Inflammatory macrophage treated with lipopolysaccharide for 1 hour (primary cell): ENCODE results near the gene RSBN1.
A peak's percentile ranks its signal among the peaks of the same experiment; 100 is the strongest.
"Not testable (repeated sequence)": the region's sequence is repeated elsewhere in the genome, so short reads cannot be mapped to it uniquely, and the experiment has no call there.

ENCODE experiments used
- DNase-seq, 2 donors: peaks; one replicate each; pipeline ENCODE4 v3.0.0-alpha.2; 2020 to 2022

Gene RSBN1

DNA sequence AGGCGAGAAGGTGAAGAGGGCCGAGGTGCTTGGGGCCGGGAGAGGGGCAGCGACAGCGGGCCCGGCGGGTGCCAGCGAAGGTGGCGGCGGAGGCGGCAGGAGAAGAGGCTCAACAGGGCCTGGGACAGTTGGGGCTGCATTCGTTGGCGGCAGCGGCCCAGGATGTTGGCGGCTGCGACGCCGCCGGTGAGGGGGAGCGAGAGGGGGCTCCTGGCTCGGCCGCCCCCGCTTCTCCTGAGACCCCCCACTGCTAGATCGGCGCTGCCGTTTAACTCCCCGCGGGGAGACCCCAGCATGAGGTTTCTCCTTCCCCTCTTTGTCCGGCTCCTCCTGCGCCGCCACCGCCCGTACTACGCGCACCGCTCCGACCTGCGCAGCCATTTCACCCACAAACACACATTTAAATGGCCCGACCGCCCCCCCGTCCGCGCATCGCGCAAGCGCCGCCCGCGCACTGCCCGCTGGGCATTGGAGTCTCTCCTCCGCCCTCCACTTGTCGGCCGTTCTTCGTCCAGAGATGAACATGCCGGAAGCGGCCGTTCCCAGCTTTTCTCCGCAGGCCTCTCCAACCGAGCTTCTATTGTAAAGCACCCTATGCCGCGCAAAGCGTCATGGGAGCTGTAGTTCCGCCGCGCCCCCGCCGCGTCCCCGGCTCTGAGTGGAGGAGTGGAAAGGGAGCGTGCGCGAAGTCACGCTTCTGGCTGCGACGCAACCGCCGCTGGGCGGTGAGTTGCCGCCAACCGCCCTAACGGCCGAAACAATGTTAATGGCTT lies at the start of gene RSBN1:
Gene RSBN1, minus strand, starts transcription at position 589 of the 773 bp plus-strand sequence. Its CDS starts 64 bp downstream, at position 525.
- peak; percentile 99 for DNase-seq

DNA sequence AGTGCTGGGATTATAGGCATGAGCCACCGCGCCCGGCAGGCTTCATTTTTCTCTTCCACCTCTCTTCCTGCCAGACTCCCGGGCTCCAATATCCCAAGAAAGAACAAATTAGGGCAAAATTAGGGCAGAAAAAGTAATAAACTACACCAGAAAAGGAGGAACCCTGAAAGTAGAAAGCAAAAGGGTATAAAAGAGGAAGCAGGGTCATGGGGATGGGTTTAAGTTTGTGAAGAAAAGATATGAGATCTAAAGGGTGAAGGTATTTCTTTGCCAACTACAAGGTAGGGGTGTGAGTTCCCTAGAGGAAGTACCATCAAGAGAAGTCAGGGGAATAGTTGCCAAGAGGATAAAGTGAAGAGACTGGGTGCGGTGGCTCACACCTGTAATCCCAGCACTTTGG lies 49.4 kb upstream of the RSBN1 start:
- DNase-seq = no peak

DNA sequence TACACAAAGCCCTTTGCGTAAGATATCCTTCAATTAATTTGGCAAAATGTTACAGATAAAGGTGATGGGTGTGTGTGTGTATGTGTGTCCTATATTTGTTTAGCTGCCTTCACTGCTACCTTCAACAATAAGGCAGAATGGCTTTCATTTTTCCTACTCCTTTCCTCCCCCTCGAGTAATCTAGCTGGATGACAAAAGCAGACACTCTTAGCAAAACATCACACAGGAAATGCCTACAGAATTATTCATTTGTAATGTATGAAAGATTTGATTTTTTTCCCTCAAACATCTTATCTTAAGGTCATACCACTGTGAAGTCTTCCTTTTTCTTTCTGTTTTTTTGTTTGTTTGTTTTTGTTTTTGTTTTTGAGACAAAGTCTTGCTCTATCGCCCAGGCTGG lies 48.6 kb upstream of the RSBN1 start:
- DNase-seq = no peak

DNA sequence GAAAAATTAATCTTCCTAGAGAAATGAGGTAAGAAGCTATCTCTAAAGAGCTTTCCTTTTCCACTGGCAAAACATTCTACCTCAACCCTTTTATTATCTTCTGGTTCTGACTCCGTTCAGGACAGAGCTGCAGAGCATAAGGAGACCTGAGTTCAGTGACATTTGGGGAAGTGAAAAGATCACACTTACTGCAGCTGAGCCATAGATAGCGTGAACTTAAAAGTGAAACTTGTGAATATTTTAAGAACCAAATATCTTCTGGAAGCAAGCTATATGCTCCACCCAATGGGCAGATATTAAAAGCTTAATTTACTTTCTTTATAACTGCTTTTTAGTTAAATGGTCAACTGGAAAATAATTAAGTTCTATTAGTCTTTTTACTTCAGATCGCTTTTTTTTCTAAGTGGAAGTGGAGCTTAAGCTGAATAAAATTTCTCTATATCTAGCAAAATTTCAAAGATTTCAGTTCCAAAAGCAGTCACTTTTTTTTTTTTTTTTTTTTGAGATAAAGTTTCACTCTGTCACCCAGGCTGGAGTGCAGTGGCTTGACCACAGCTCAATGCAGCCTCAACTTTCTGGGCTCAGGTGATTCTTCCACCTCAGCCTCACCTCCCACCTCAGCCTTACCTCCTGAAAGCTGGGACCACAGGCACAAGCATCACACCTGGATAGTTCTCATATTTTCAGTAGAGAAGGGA lies 47.4 kb upstream of the RSBN1 start:
- peak; percentile 46 to 55 for DNase-seq

DNA sequence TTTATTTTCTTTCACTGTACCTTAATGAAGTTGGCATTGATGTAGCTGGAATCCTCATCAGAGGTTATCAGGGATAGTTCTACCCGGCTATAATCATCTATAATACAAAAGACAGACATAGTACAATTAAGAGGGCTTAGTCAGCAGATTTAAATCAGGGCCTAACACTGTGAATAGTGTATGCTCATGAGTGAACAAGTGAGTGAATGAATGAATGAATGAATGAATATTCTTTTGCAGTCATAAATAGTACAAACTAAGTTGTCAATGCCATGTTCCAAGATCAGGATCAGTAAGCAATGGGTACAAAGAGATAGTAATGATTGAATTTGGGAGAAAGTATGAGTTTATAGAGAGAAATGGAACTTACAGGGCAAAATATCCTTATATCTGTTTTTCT lies 46.7 kb upstream of the RSBN1 start:
- DNase-seq = no peak

DNA sequence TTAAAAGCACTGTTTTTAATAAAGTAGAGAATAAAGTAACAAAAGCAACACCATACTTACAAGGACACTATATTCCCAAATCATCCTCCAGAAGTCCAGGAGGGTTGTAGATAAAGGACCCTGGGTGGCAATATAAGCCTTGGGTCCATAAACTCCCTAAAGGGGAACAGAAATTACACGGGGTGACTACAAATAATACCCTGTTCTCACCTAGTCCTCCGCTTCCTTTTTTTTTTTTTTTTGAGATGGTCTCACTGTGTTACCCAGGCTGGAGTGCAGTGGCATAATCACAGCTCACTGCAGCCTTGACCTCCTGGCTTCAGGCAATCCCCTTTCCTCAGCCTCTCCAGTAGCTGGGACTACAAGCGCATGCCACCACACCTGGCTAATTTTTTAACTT lies 46.1 kb upstream of the RSBN1 start:
- DNase-seq = no peak

DNA sequence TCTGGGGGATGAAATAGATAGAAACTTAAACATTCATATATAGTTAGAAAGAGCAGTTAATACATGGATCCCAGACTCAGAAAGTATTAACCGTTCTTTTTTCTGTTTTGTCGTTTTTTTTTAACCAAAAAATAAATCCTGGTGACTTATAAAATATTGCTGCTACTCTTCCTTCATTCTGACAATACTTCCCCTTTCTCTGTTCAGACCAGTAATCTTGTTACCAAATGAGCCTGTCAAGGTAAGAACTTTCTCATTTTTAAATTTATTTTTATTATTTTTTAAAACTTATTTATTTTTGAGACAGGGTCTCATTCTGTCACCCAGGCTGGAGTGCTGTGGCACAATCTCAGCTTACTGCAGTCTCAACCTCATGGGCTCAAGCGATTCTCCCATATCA lies 45.5 kb upstream of the RSBN1 start:
- no peak for DNase-seq

DNA sequence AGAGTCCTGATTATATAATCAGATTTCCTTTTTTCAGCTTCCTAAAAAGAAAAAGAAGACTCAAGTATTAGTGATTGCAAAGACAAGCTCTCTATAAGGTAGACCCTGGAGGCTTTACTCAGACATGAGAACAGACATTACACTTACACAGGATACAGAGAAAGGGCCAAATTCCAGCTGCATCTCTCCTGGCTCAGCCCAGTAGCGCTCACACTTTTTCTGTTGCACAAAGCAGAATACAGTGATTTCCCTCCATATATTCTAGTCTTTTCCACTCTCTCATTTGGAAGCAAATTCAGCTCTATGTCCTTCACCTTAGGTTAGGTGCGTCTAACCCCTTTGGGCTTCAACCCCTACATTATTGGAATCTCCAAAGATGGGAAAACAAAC lies 44.1 kb upstream of the RSBN1 start:
- DNase-seq = no peak

DNA sequence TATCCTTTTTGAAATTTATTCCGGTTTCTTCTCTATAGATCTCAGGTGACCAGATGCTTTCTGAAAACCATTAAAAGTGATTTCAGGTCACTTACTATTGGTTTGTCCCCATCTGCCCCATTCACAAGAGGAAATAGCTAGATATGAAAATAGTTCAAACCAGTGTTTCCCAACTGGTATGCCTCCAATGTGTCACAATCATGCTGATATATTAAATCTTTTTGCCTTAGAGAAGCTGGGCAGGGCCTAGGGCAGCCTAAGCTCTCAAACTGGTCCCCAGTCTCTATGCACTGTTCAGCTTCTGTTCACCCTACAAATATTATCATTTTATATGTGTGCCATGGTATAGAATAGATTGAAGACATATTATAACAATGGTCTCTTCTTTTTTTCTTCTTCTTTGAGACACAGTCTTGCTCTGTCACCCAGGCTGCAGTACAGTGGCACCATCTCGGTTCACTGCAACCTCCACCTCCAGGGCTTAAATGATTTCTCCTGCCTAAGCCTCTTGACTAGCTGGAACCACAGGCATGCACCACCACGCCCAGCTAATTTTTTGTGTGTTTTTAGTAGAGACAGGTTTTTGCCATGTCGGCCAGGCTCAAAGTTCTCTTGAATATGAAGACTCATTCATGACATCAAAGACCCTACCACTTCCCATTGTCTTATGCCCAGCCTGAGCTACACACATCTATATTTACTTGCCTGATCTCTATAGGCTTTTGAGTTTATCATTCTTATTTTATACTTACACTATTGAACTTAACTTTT lies 43.5 kb upstream of the RSBN1 start:
- DNase-seq = peak; percentile 34 to 40

DNA sequence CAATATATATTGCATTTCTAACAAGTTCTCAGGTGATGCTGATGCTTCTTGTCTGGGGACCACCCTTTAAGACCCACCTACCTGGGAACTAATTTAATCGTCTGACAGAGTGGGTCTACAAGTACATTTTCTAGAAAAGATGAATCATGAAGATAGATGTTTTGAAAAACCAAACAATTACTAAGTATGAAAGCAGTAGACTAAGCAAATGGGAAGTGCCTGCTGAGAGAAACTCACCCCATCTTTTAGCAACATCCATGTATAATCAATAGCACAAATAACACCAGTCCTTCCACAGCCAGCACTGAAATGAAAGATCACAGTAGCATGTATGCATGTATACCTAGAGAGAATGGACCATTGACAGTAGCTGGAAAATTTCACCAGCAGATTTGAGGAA lies 42.0 kb upstream of the RSBN1 start:
- no peak for DNase-seq

DNA sequence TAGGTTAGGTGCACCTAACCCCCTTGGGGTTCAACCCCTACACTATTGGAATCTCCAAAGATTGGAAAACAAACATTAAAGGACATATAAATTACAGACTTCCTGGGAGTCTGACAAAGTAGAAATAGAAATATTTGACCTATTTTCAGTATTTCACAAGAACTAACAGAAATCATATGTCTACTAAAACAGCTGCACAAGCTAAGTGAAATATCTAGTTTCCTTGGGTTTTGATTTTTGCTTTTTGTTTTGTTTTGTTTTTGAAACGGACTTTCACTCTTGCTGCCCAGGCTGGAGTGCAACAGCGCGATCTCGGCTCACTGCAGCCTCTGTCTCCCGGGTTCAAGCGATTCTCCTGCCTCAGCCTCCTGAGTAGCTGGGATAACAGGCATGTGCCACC lies 40.4 kb upstream of the RSBN1 start:
- not testable (repeated sequence) for DNase-seq

DNA sequence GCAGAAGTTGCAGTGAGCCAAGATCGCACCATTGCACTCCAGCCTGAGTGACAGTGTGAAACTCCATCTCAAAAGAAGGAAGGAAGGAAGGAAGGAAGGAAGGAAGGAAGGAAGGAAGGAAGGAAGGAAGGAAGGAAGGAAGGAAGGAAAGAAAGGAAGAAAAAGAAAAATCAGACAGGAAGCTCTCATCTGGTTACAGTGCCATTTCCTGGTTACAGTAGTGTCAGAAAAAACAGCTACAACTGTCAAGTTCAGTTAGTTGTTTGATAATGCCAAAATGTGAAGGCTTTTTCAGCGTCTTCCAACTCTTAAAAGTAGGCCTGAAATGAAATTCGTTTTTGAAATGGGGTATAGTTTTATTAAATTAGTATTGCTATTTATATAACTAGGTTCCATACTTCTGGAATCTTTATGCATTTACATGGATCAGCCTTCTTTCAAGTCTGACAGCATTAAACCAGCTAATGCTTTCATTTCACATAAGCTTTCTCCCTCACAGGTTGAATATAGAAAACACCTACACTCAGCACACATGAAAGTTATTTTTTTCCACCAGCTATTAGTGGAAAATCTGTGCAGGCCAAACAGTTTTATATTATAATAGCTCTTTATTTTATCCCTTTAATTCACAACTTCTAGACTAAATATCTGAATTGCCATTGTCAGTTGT lies 38.0 kb upstream of the RSBN1 start:
- DNase-seq = no peak

DNA sequence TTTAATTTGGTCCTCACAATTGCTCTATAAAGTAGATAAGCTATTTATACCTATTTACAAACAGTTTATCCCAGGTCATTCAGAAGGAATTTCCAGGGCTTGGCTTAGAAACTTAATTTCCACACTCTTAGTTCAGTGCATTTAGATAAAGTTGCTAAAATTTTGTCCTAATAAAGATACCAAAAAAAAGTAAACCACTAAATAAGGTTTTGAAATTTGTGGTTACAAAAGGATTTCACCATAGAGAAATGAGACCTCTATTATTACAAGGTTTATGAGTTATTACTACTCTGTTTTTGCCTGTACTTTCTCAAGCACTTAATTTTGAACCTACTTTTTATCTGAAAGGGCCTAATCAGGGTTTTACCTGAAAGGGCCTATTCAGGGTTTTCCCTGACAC lies 36.8 kb upstream of the RSBN1 start:
- peak in 1 of 2 donors; percentile 29 for DNase-seq

DNA sequence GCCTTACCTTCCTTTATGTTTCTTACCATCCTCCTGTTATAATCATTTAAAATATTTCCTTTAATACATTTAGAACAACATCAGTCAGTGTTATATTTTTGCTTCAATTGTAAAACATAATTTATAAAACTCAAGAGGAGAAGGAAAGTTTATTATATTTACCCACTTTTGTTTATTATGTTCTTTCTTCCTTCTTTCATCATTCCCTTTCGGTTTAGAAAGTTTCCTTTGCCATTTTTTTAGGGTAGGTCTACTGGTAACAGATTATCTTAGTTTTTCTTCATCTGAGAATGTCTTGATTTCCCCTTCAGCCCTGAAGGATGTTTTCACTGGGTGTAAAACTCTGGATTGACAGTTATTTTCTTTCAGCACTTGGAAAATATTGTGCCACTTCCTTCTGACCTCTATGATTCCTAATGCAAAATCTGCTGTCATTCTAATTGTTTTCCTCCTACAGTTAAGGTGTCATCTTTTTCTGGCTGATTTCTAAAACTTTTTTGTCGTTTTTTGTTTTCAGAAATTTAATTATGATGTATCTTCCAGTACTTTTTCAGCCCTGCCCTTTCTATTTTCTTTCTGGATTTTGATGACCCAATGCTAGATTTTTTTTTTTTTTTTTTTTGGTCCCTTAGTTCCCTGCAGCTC lies 34.2 kb upstream of the RSBN1 start:
- no peak for DNase-seq

DNA sequence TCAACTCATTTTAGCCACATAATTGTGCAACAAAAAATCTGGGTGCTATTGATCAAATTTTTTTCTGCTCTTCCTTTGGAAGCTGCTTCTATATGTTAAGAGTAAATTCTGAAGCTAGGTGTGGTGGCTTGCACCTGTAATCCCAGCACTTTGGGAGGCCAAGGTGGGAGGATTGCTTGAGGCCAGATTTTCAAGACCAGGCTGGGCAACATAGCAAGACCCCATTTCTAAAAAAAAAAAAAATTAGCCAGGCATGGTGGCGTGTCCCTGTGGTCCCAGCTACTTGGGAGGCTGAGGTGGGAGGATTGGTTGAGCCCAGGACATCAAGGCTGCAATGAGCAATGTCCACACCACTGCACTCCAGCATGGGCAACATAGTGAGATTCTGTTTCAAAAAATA lies 24.3 kb upstream of the RSBN1 start:
- DNase-seq = no peak

DNA sequence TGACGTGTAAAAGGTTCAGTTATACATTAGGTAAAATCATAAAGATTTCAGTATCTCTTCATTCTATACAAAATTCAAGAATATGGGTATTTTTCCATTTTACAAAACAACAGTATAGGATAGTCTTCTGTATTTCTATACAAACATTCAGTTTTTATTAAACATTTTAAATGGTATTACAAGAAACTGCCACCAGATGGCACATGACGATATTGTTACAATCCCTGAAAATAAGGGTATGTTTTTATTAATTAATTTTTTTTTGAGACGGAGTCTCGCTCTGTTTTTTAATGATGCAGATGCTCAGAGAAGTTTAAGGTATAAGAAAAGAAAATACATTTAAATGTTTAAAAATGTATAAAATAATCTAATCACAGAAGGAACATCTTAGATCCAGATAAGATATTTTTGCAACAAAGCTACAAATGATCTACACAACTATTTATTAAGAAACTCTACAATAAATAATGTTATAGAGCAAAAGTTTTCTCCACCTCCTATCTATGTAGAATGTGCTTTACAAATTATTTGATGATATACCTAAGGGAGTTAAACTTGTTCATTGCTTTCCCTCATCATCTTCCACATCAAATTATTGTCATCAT lies 23.5 kb upstream of the RSBN1 start:
- peak; percentile 44 to 87 for DNase-seq

DNA sequence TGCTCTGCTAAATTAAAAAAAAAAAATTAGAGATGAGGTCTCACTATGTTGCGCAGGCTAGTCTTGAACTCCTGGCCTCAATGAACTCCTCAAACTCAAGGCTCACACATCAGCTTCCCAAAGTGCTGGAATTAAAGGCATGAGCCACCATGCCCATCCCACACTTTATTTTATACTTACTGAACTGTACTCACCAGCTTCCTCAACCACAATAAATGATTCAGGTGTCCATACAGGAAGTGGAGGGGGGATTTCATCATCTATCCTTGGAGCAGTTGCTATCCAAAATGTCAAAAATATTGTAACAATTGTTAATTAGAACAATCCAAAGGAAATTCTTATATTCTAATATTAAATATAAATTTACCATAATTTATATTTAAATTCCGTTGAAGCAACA lies 22.4 kb upstream of the RSBN1 start:
- no peak for DNase-seq

DNA sequence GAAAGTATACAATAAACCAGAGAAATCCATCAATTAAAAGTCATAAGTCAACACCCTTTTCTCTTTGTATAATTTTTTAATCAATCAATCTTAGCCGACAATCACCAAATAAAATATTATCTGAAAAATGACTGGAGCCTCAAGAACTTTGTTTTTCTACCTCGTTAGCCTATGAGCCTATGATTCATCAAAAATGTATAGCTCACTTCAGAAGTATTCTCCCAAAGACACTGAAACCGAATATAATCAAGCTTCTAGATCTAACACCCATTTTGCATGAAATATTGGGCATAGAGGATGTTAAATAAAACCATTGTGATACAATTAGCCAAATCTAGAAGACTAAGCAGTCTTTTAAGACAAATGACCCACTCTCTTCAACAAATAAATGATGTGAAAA lies 17.8 kb upstream of the RSBN1 start:
- no peak for DNase-seq

DNA sequence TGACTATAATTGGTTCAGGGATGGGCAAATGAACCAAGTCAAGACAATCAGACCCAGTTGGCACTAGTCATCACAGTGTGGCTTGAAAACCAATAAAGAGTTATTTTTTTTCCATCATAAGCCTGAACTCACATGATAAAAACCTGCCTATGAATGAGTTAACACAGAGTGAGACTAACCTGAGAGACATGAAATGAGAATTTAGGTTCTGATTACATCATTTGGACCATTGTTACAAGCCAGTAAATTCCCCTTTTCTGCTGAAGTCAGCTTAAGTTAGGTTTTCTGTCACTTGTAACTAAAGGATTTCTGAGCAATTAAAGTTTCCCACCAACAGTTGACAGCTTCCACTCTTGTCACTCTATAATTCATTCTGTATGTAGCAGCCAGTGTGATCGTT lies 9.6 kb upstream of the RSBN1 start:
- no peak for DNase-seq

DNA sequence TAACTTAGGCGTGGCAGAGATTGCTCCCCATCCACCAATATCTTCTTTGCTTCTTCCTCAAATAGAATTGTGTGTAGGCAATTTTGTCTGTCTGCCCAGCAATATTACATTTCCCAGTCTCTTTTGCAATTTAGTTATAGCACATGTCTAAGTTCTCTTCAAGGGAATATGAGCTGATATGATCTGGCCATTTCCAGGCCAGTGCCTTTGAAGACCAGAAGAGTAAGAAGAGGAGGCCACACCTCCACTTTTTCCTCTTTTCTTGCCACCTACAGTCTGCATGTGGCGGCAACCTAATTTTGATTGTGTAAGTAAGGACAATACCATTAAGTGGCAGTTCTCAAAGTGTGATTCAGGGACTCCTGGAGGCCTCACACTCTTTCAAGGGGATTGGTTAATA lies 6.3 kb upstream of the RSBN1 start:
- DNase-seq = peak; percentile 44 to 81

DNA sequence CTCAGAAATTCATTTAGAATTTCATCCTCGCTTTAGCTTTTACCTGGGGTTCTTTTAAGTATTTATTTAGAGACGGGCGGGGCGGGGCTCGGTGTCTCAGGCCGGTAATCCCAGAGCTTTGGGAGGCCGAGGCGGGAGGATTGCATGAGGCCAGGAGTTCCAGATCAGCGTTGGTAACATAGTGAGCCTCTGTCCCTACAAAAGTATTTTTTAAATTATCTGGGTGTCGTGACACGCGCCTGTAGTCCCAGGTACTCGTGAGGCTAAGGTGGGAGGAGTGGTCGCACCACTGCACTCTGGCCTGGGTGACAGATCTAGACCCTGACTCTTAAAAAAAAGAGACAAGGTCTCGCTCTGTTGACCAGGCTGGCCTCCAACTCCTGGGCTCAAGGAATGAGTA lies 942 bp upstream of the RSBN1 start:
- DNase-seq = no peak

DNA sequence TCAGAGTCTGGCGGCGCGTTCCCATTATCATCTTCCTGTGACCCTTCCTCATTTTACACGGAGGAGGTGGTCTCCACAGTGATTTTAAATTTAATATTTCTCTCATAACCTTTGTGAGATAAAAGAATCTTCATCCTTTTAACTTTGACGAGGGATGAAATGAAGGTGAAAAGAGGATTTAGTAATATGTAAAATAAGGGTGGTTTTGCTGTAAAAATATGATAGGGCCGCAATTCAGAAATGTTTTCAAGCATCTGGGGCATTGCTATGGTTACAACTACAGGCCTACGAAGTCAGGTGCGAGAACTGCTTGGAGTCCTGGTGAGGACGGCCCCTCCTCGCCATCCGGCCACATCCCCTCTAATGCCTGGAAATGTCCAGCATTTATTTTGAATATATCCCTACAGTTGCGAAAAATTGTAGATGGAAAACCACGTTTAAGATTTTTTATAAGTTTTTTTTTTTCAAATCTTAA lies 422 bp upstream of the RSBN1 start:
- no peak for DNase-seq
